Subcutaneous adipose tissue (tissue), 4 donors: Measurements from ENCODE around the gene OGFOD1. TPM values are rescaled to one million over a fixed set of nuclear protein-coding genes. Genes with fewer than 3 reads are reported as not detected.

ENCODE experiments used
- CTCF ChIP-seq: fragments of 450-650 bp; IDR thresholded peaks from one replicate; pipeline ENCODE4 v1.5.1; 2016; ENCODE audit warnings: low read depth, mild to moderate bottlenecking, control low read depth, antibody characterized with exemption, moderate library complexity
- total RNA-seq, 4 donors: library from RNA; depleted of rRNA; stranded (reverse); fragments of >200 nt; gene quantifications; one replicate each; pipeline ENCODE4 v1.1.0, GENCODE V29; 2016

Gene OGFOD1
- total RNA-seq, 4 donors from 2014 or later = 14.5 to 53.2 (median 26.2) TPM

- no peak for TF ChIP-seq CTCF
Measured at GRCh38 chr16:56515665-56516064, 64.3 kb downstream of the OGFOD1 start.

- TF ChIP-seq CTCF = no peak
Measured at GRCh38 chr16:56517206-56517605, 65.9 kb downstream of the OGFOD1 start.

GRCh38 chr16:56518425-56518824, 67.1 kb downstream of the OGFOD1 start:
- TF ChIP-seq CTCF = no peak

- TF ChIP-seq CTCF = no peak
Measured at GRCh38 chr16:56519459-56520250, 68.3 kb downstream of the OGFOD1 start, which contains the start of gene BBS2. Gene BBS2 (minus strand): TSS chr16:56520024. CDS start chr16:56519862, 162 bp downstream.

GRCh38 chr16:56520251-56520577, 68.9 kb downstream of the OGFOD1 start:
- TF ChIP-seq CTCF = no peak

- TF ChIP-seq CTCF = no peak
Measured at GRCh38 chr16:56525236-56525635, 73.9 kb downstream of the OGFOD1 start.

Other genes starting within 250 kb of the OGFOD1 start
- 100 to 1,000 TPM; 168 to 186 (median 175) TPM for gene AMFR, start 26.0 kb upstream of the OGFOD1 start, total RNA-seq
- gene NUDT21, start 222 bp upstream of the OGFOD1 start, total RNA-seq = 10 to 100 TPM; 37.1 to 57.2 (median 39.8) TPM
- 10 to 100 TPM; 25.3 to 52.6 (median 37.9) TPM for gene BBS2, start 68.5 kb downstream of the OGFOD1 start, total RNA-seq
- not detected for gene MT4, start 113.5 kb downstream of the OGFOD1 start, total RNA-seq
- 1 to 10 TPM in 1 of 4 donors, not detected in 3; 2.0 TPM for gene MT3, start 138.0 kb downstream of the OGFOD1 start, total RNA-seq
- 1,000 to 10,000 TPM in 1 of 4 donors, 100 to 1,000 TPM in 3; 164 to 1,003 (median 271) TPM for gene MT2A, start 157.0 kb downstream of the OGFOD1 start, total RNA-seq
- gene MT1E, start 174.2 kb downstream of the OGFOD1 start, total RNA-seq = 1,000 to 10,000 TPM in 1 of 4 donors, 100 to 1,000 TPM in 3; 205 to 2,492 (median 258) TPM
- gene MT1M, start 181.1 kb downstream of the OGFOD1 start, total RNA-seq = 100 to 1,000 TPM in 1 of 4 donors, 10 to 100 TPM in 3; 15.1 to 485 (median 52.6) TPM
- gene MT1A, start 187.1 kb downstream of the OGFOD1 start, total RNA-seq = 1,000 to 10,000 TPM in 1 of 4 donors, 100 to 1,000 TPM in 1, 10 to 100 TPM in 2; 44.4 to 1,063 (median 111) TPM
- gene MT1B, start 200.3 kb downstream of the OGFOD1 start, total RNA-seq = not detected
- 10 to 100 TPM in 3 of 4 donors, 1 to 10 TPM in 1; 9.2 to 55.1 (median 11.8) TPM for gene MT1F, start 206.4 kb downstream of the OGFOD1 start, total RNA-seq
- gene MT1G, start 216.5 kb downstream of the OGFOD1 start, total RNA-seq = 100 to 1,000 TPM in 1 of 4 donors, 10 to 100 TPM in 2, not detected in 1; 15.8 to 315 (median 21.4) TPM
- 10 to 100 TPM in 1 of 4 donors, not detected in 3; 11.9 TPM for gene MT1H, start 218.3 kb downstream of the OGFOD1 start, total RNA-seq
- gene MT1X, start 230.9 kb downstream of the OGFOD1 start, total RNA-seq = 1,000 to 10,000 TPM; 1,122 to 4,299 (median 2,004) TPM